HT1080 (cell line): Measurements from ENCODE around the gene MAP1LC3C. TPM values are rescaled to one million over a fixed set of nuclear protein-coding genes. Genes with fewer than 3 reads are reported as not detected.
"Not testable (repeated sequence)": the region's sequence is repeated elsewhere in the genome, so short reads cannot be mapped to it uniquely, and the experiment has no call there.

Source experiments
- DNase-seq: peaks from one replicate; pipeline ENCODE4 v3.0.0-alpha.2; 2015; ENCODE audit warnings: low read depth
- total RNA-seq: library from RNA; depleted of rRNA; stranded (reverse); fragments of >200 nt; shearing (Covaris generic); gene quantifications from 2 replicates; pipeline ENCODE4 v1.2.3, GENCODE V29; 2014; rRNA removed

MAP1LC3C gene
- total RNA-seq, 1 experiment from 2014 or later = not detected

DNA sequence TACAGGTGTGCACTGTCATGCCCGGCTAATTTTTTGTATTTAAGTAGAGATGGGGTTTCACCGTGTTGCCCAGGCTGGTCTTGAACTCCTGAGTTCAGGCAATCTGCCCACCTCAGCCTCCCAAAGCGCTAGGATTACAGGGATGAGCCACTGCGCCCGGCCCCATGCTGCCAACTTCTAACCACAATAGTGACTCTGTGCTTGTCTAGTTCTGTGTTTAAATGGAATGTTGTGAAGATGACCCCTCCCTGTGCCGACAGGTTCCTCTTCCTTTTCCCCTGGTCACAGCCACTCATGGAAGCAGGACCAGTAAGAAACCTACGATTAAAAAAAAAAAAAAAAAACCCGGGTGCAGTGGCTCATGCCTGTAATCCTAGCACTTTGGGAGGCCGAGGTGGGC is 4.7 kb downstream of the MAP1LC3C start:
- DNase-seq = peak; percentile 41

DNA sequence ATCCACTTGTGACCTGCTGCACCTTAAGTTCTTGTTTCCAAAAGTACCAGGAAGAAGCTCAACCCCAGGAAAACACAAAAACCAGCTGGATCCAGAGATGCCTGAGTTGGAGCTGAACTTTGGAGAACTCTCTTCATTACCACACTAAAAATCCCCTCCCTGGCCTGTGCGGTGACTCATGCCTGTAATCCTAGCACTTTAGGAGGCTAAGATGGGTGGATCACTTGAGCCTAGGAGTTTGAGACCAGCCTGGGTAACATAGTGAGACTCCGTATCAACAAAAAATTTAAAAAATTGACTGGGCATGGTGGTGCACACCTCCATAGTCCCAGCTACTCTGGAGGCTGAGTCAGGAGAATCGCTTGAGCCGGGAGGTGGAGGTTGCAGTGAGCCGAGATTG is 6.2 kb downstream of the MAP1LC3C start:
- DNase-seq = peak; percentile 60

DNA sequence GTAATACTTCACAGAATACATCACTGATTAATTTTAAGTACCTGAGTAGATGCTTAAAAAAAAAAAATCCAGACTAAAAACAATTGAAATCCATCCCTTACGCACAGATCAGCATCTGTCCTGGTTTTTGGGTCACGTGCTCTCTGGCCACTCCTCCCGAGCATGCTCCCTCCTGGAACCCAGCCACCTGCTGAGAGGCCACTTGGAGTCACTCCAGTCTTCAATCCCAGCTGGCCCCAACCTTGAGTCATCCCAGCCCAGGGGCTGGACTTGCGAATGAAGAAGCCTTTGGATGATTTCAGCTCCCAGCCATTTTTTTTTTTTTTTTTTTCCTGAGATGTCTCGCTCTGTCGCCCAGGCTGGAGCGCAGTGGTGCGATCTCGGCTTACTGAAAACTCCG is 8.9 kb downstream of the MAP1LC3C start:
- peak; percentile 92 for DNase-seq

DNA sequence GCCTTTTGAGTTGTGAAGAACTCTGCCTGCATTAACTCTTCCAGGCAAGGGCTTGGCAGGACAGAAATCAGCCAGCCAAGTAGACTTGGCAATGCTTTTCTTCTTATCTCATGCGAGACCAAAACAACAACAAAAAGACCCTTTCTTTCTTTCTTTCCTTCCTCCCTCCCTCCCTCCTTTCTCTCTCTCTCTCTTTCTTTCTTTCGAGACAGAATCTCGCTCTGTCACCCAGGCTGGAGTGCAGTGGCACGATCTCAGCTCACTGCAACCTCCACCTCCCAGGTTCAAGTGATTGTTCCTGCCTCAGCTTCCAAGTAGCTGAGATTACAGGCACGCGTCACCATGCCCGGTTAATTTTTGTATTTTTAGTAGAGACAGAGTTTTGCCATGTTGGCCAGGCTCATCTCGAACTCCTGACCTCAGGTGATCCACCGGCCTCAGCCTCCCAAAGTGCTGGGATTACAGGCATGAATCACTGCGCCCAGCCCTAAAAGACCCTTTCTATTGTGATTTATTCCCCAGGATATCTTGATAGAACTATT is 10.4 kb downstream of the MAP1LC3C start:
- not testable (repeated sequence) for DNase-seq

DNA sequence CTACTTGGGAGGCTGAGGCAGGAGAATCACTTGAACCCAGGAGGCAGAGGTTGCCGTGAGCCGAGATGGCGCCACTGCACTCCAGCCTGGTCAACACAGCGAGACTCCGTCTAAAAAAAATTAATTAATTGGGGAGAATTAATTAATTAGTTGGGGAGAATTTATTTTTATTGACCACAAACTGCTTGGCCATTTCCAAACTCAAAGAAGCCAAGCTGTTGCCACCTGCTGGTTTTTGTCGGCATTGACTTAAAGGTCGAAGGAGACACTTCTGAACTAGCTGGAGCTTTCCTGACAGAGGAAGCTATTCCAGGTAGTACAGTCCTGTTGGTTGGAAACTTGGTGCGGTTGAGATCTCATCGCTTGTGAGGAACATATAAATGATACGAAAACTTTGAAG is 13.1 kb downstream of the MAP1LC3C start:
- peak; percentile 35 for DNase-seq

DNA sequence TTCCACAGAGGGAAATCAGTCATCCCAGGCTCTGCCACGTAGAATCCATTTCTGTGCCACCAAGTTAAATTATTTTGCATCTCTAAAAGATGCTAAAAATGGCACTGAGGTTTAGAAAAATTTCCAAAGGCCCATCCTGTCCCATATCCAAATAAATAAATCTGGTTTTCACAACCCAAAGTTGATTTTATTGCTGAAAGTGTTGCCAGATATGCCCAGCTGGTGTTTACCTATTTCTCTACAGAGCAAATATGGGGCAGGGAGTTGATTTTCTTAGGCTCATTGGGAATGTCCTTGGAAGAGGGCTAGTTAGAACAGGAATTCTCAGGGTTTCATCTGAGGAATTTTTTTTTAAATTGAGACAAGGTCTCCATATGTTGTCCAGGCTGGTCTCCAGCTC is 19.0 kb downstream of the MAP1LC3C start:
- no peak for DNase-seq

DNA sequence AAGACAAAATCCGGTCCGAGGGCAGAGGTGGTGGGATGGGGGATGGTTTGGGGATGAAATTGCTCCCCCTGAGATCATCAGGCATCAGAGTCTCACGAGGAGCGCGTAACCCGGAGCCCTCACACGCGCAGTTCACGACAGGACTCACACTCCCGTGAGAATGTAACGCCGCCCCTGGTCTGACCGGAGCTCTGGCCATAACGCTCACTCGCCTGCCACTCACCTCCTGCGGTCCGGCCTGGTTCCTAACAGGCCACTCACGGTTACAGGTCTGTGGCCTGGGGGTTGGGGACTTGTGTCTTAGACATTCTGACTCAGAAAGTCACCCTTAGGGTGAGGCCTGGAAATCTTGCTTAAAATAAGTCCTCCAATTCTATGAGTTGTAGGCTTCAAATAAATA is 19.8 kb downstream of the MAP1LC3C start:
- no peak for DNase-seq

DNA sequence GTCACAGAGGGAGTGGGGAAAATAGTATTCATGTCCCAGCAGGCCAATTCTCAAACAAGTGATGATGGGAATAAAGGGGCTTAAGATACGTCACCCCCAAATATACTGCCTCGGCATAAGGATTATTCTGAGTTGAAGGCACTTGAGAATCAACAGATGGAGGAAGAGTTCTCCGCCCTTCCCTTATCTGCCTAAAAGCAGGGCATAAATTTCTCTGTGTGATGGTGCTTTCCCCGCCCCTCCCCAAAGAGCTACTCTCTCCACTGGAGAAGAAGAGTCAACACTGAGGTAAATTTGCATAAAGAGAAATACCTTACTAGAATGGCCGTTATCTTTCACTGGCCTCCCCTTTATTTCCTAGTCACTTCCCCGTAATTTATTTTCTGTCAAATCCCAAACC is 22.7 kb downstream of the MAP1LC3C start:
- no peak for DNase-seq

DNA sequence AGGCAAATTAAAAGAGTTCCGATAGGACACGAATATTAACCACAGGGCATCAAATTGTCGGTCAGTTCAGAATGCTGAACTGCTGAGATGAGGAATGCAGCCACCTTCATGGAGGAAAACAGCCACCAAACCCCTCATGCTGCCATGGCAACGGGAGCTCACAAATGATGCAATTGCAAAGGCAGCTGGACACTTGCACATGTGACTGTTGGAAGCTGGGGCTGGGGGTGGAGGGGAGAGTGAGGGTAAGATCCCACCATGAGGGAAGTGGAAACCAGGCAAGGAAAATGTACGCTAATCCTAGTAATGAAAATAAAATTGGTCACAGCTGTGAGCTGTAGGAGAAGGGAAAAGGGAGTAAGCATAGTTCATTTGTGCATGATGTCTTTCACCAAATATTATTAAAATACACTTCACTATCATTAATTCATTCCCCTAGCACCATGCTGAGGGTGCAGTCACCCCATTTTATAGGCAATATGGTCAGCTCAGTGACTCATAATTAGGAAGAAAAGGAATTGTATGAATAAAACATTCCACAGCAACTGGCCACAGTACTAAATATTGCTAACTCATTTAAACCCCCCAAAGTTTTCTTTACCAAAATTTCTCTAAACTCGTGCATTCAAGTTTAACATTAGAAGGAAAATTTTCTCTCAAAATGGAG is 26.1 kb downstream of the MAP1LC3C start:
- DNase-seq = peak; percentile 44

DNA sequence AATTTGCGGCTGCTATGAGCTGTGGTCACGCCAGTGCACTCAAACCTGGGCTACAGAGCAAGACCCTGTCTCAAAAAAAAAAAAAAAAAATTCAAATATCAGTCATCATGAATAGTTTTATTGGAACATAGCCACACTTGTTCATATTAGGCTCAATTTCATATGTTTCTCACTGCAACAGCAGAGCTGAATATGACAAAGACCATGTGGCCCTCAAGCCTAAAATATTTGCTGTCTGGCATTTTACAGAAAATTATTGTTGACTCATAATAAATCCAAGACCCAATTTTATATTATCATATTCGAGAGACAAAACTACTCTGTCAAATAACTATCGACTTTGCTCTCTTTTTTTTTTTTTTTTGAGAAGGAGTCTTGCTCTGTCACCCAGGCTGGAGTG is 30.3 kb downstream of the MAP1LC3C start:
- DNase-seq = no peak

DNA sequence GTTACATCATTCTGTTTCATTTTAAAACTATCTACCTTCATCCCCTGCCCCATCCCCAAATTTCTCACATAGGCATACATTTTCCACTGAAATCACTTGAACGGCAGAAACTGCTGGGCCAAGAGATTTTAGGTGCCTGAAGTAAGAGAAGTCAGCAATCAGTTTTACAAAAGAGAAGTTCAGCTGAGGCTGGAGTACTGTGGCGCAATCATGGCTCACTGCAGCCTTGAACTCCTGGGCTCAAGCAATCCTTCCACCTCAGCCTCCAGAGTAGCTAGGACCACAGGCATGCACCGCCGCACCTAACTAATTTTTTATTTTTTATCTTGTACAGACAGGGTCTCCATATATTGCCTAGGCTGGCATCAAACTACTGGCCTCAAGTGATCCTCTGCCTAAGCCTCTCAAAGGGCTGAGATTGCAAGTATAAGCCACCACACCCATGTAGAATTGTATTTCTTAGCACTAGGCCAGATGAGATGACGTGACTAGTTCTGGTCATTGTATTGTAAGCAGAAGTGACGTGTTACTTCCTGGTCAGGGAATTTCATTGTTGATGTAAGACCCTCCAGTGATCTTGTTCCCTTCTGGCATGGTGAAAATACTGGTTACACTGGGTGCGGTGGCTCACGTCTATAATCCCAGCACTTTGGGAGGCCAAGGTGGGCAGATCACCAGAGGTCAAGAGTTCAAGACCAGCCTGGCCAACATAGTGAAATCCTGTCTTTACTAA is 34.2 kb downstream of the MAP1LC3C start:
- DNase-seq = no peak

DNA sequence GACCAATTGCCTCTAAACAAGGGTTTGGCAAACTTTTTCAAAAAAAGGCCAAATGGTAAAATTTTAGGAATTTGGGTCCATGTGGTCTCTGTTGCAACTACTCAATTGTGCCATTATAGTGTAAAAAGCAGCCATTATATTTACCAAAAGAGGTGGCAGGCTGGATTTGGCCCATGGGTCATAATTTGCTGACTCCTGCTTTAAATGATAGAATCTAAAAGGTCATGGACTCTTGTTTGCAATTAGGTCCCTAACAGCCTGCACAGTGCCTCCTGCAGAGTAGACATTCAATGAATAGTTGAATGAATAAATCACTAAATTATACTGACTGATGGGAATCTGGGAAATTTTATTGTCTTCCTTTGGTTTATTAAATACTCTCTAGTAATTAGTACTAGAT is 35.2 kb downstream of the MAP1LC3C start:
- no peak for DNase-seq

DNA sequence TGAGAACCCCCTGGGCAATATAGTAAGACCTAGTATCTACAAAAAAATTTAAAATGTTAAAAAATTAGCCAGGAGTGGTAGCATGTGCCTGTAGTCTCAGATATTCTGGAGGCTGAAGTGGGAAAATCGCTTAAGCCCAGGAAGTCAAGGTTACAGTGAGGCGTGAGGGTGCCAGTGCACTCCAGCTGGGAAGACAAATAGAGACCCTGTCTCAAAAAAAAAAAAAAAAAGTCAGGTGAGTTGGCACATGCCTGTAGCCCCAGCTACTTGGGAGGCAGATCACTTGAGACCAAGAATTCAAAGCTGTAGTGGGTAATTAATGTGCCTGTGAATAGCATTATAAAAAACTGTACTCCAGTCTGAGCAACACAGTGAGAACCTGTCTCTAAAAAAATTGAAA is 36.7 kb downstream of the MAP1LC3C start:
- no peak for DNase-seq

DNA sequence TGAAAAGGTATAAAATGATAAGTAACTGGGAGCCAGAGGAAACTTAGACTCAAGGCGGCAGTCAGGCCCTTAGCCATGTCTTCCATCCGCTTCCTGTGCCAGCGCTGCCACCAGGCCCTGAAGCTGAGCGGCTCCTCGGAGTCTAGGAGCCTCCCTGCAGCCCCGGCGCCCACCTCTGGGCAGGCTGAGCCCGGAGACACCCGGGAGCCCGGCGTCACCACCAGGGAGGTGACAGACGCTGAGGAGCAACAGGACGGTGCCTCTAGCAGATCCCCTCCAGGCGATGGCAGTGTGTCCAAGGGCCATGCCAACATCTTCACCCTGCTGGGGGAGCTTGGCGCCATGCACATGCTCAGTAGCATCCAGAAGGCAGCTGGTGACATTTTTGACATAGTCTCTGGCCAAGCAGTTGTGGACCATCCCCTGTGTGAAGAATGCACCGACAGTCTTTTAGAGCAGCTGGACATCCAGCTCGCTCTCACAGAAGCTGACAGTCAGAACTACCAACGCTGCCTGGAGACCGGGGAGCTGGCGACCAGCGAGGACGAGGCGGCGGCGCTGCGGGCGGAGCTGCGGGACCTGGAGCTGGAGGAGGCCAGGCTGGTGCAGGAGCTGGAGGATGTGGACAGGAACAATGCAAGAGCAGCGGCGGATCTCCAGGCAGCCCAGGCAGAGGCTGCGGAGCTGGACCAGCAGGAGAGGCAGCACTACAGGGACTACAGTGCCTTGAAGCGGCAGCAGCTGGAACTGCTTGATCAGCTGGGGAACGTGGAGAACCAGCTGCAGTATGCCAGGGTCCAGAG is 41.0 kb downstream of the MAP1LC3C start, which contains the start of gene BECN2:
Gene BECN2 (plus strand): TSS at position 76 of the 803 bp plus-strand sequence. CDS start 0 bp downstream, at position 76.
- DNase-seq = no peak

DNA sequence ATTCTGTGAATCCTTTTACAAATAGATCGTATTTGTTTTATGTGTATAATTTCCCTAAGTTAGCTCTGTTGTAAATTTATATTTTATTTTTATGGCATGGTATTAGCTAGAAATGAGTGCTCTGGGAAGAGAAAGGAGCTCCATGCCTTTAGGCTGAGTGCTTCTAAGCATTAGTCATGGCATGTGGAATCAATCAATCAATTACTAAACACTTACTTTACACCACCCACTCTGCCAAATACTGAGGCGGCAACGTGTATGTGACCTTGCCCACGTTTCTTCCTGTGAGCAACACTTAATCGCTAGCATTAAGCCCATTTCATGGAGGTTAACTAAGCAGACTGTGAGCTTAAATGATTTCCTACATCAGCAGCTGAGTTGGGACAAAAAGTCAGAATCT is 48.5 kb downstream of the MAP1LC3C start:
- no peak for DNase-seq

DNA sequence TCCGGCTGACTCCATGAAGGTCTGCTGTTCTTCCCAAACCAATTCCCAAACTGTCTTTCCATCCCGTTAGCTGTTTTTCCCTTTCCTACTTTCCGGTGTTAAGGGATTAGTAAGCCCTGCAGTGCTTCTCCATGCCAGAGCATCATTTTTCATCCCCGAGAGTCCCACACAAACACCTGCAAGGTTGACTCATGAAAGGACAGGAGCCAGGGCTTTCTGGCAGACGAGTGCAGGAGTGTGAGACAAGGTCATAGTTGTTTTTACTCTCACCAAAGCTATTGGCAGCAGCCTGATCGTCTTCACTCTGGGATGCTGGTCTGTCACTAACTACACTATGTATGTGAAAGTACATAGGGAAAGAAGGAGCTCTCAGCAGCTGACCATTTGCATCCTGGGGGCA is 51.5 kb downstream of the MAP1LC3C start:
- DNase-seq = no peak

Other genes with a start within 250 kb of the MAP1LC3C start
- gene EXO1, start 150.9 kb downstream of the MAP1LC3C start, total RNA-seq = 48.0 and 50.1 TPM in 2 replicates
- not detected in 2 replicates for gene BECN2, start 41.3 kb downstream of the MAP1LC3C start, total RNA-seq